ENCODE data around the gene LRRC53.

DNA sequence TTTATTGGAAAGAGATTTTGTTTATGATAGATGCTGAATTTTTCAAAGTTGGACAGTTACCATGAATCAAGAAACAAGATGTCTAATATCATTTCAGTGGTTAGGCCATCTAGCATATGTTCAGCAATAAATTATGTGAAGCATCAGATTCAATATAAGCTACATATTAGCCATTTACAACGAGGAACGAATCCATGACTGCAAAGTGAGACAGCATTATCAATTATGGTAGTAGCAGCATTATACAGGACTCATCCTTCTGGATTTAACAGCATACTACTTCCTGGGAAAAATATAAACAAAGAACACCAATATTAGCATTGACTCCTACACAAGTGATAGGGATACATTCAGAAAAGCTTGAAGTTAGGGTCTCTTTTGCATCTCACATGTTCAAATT is 59.1 kb downstream of the LRRC53 start:
- TF ChIP-seq, protein P1, sequence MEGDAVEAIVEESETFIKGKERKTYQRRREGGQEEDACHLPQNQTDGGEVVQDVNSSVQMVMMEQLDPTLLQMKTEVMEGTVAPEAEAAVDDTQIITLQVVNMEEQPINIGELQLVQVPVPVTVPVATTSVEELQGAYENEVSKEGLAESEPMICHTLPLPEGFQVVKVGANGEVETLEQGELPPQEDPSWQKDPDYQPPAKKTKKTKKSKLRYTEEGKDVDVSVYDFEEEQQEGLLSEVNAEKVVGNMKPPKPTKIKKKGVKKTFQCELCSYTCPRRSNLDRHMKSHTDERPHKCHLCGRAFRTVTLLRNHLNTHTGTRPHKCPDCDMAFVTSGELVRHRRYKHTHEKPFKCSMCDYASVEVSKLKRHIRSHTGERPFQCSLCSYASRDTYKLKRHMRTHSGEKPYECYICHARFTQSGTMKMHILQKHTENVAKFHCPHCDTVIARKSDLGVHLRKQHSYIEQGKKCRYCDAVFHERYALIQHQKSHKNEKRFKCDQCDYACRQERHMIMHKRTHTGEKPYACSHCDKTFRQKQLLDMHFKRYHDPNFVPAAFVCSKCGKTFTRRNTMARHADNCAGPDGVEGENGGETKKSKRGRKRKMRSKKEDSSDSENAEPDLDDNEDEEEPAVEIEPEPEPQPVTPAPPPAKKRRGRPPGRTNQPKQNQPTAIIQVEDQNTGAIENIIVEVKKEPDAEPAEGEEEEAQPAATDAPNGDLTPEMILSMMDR (IDR thresholded peaks at IDR 0.05; ENCODE audit: low read length): no peak
- TF ChIP-seq EZH2 (IDR thresholded peaks at IDR 0.05; ENCODE audit: borderline replicate concordance, low read length): no peak
